22Rv1 (cell line): ENCODE measurements around the gene ZFYVE21.

Source experiments
- ZFX ChIP-seq: fragments of 450-650 bp; IDR thresholded peaks from 2 replicates; pipeline ENCODE4 v1.6.1; 2017; ENCODE audit warnings: antibody characterized with exemption, borderline replicate concordance
- TF ChIP-seq, protein P1 (sequence below): fragments of 450-650 bp; IDR thresholded peaks from 2 replicates; pipeline ENCODE4 v1.5.1; 2017; ENCODE audit warnings: mild to moderate bottlenecking

DNA sequence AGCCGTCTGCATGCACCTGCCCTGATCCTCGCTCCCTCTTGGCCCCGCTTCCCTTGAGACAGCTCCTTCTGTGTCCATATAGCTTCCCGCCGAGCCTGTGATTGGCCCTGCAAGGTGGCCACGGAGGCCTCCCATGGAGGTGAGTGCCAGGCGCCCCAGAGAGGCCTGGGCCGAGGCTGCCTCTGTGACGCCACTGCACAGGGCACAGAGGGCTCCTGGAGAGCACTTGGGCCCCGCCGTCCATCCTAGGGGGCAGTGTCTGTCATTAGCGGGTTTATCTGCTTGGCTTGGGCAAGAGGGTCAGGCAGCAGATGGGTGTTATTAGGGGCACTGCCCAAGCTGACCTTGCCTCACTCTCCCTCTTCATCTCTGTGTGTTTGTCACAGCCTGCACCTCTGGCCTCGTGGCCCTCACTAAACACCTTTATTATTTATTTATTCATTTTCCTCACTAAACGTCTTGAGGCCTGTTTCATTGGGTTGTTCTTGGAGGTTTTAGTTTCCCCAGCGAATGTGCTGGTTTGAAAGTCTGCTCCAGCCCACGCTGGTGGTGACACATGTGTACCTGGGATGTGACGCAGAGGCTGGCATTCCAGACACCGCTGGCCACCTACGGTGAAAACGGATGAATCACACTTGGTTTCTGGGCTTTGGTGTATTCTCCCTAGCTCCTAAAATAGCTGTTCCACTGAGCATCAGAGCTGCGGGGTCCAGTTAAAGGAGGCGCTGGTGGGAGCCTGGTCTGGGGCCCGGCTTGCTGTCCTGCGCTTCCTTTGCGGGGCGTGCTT is 5.9 kb downstream of the ZFYVE21 start:
- TF ChIP-seq, protein P1, sequence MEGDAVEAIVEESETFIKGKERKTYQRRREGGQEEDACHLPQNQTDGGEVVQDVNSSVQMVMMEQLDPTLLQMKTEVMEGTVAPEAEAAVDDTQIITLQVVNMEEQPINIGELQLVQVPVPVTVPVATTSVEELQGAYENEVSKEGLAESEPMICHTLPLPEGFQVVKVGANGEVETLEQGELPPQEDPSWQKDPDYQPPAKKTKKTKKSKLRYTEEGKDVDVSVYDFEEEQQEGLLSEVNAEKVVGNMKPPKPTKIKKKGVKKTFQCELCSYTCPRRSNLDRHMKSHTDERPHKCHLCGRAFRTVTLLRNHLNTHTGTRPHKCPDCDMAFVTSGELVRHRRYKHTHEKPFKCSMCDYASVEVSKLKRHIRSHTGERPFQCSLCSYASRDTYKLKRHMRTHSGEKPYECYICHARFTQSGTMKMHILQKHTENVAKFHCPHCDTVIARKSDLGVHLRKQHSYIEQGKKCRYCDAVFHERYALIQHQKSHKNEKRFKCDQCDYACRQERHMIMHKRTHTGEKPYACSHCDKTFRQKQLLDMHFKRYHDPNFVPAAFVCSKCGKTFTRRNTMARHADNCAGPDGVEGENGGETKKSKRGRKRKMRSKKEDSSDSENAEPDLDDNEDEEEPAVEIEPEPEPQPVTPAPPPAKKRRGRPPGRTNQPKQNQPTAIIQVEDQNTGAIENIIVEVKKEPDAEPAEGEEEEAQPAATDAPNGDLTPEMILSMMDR = no peak
- no peak for TF ChIP-seq ZFX
